Right lobe of liver (tissue), 4 donors: ENCODE measurements around the gene RELN.

Experiments used
- CTCF ChIP-seq, 4 donors: fragments of 200-600 bp in 3 of 4; fragments of 450-650 bp in 1 of 4; IDR thresholded peaks; one replicate each; pipeline versions ENCODE4 v1.5.1 to v1.8.0; 2016 to 2022; ENCODE audit warnings: antibody characterized with exemption in 4 of 4, mild to moderate bottlenecking in 2 of 4
- POLR2A ChIP-seq: fragments of 450-650 bp; IDR thresholded peaks from one replicate; pipeline ENCODE4 v1.6.1; 2017; ENCODE audit warnings: antibody characterized with exemption, mild to moderate bottlenecking
- donor health status: DM: no; HTN: no; CAD: no.
- donor health status: DM: no; HTN: no; CAD: no.
- donor health status: DM: no; HTN: yes; CAD: no.

GRCh38 chr7:103793614-103794013, 195.8 kb downstream of the RELN start:
- no peak for TF ChIP-seq CTCF (IDR thresholded peaks at IDR 0.05)
- TF ChIP-seq POLR2A, result no peak
